Measurements from ENCODE around the gene PLIN1.

DNA sequence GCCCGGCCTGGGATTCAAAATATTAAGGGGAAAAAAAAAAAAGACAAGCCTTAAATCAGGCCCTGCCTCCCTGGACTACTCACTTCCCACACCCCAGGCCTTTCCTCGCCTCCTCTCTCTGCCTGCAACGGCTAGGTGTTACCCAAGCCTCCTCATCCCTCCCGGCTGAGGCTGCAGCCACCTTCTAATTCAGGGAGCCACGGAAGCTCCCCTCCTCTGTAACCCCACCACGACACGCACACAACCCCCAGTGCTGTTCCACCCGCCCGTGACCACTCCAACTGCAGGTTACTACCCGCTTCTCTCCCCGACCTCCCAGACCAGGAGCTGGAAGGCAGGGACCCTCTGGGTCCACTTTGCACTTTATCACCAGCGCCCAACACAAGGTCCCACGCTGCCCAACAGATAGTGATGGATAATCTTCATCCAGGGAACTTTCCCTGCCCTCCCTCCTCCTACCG lies 24.8 kb downstream of the PLIN1 start:
- TF ChIP-seq, protein P1, sequence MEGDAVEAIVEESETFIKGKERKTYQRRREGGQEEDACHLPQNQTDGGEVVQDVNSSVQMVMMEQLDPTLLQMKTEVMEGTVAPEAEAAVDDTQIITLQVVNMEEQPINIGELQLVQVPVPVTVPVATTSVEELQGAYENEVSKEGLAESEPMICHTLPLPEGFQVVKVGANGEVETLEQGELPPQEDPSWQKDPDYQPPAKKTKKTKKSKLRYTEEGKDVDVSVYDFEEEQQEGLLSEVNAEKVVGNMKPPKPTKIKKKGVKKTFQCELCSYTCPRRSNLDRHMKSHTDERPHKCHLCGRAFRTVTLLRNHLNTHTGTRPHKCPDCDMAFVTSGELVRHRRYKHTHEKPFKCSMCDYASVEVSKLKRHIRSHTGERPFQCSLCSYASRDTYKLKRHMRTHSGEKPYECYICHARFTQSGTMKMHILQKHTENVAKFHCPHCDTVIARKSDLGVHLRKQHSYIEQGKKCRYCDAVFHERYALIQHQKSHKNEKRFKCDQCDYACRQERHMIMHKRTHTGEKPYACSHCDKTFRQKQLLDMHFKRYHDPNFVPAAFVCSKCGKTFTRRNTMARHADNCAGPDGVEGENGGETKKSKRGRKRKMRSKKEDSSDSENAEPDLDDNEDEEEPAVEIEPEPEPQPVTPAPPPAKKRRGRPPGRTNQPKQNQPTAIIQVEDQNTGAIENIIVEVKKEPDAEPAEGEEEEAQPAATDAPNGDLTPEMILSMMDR (IDR thresholded peaks at IDR 0.05; ENCODE audit: low read depth, low read length), result no peak
- TF ChIP-seq POLR2A (IDR thresholded peaks at IDR 0.05; ENCODE audit: extremely low read depth, insufficient read length), result no peak
- TF ChIP-seq, protein P2, sequence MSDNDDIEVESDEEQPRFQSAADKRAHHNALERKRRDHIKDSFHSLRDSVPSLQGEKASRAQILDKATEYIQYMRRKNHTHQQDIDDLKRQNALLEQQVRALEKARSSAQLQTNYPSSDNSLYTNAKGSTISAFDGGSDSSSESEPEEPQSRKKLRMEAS (IDR thresholded peaks at IDR 0.05; ENCODE audit: low read depth, low read length), result no peak
